Hepatocyte (in vitro differentiated cells): Measurements from ENCODE around the gene SCGB3A1. TPM values are rescaled to one million over a fixed set of nuclear protein-coding genes. Genes with fewer than 3 reads are reported as not detected.

Experiments
- DNase-seq: peaks from one replicate; pipeline ENCODE4 v3.0.0-alpha.2; 2016; ENCODE audit warnings: low spot score
- H2AFZ ChIP-seq: fragments of 200-600 bp; sonication (generic); 2 replicates; pipeline ENCODE4 v1.6.0; 2016; ENCODE audit warnings: antibody characterized with exemption, mild to moderate bottlenecking
- H3K27ac ChIP-seq: fragments of 200-600 bp; sonication (generic); 2 replicates; pipeline ENCODE4 v1.5.1; 2016; ENCODE audit warnings: mild to moderate bottlenecking
- H3K27me3 ChIP-seq: fragments of 200-600 bp; sonication (generic); 2 replicates; pipeline ENCODE4 v1.6.1; 2016
- H3K36me3 ChIP-seq: fragments of 200-600 bp; sonication (generic); replicated peaks from 2 replicates; pipeline ENCODE4 v1.5.1; 2016; ENCODE audit warnings: low read depth; ENCODE audit not compliant: insufficient read depth
- H3K4me1 ChIP-seq: fragments of 200-600 bp; sonication (generic); 2 replicates; pipeline ENCODE4 v1.5.1; 2016; ENCODE audit warnings: mild to moderate bottlenecking, moderate library complexity; ENCODE audit not compliant: insufficient read depth
- H3K4me2 ChIP-seq: fragments of 200-600 bp; sonication (generic); 2 replicates; pipeline ENCODE4 v1.6.0; 2016
- H3K4me3 ChIP-seq: fragments of 200-600 bp; sonication (generic); 2 replicates; pipeline ENCODE4 v1.5.1; 2016; ENCODE audit warnings: mild to moderate bottlenecking
- H3K79me2 ChIP-seq: fragments of 200-600 bp; sonication (generic); 2 replicates; pipeline ENCODE4 v1.6.0; 2017; ENCODE audit warnings: mild to moderate bottlenecking
- H3K9me2 ChIP-seq: fragments of 200-600 bp; sonication (generic); replicated peaks from 2 replicates; pipeline ENCODE4 v1.6.0; 2017; ENCODE audit warnings: mild to moderate bottlenecking; ENCODE audit not compliant: insufficient read depth
- H3K9me3 ChIP-seq: fragments of 200-600 bp; sonication (generic); 2 replicates; pipeline ENCODE4 v1.5.1; 2016; ENCODE audit warnings: low read depth, mild to moderate bottlenecking
- H4K20me1 ChIP-seq: fragments of 200-600 bp; sonication (generic); 2 replicates; pipeline ENCODE4 v1.6.0; 2016; ENCODE audit warnings: mild to moderate bottlenecking; ENCODE audit not compliant: insufficient read depth, poor library complexity, severe bottlenecking
- CTCF ChIP-seq: fragments of 200-600 bp; sonication (generic); IDR thresholded peaks from 2 replicates; pipeline ENCODE4 v1.5.1; 2016; ENCODE audit warnings: antibody characterized with exemption, mild to moderate bottlenecking; ENCODE audit not compliant: poor library complexity
- EZH2 ChIP-seq: fragments of 200-600 bp; sonication (generic); IDR thresholded peaks from 2 replicates; pipeline ENCODE4 v1.6.1; 2016; ENCODE audit warnings: antibody characterized with exemption, mild to moderate bottlenecking, borderline replicate concordance
- EZH2phosphoT487 ChIP-seq: fragments of 200-600 bp; sonication (generic); IDR thresholded peaks from one replicate; pipeline ENCODE4 v1.6.1; 2018; ENCODE audit warnings: antibody characterized with exemption, mild to moderate bottlenecking, low read depth, moderate library complexity; ENCODE audit not compliant: unreplicated experiment, severe bottlenecking
- WGBS: methylation state at CpG from one replicate; pipeline ENCODE4 v1.1.6; 2016; ENCODE audit warnings: low lambda C conversion rate; ENCODE audit errors: missing lambda C conversion rate; 5-methylcytosine and 5-hydroxymethylcytosine counted together
- polyA plus RNA-seq: library from polyadenylated mRNA; unstranded; fragments of >200 nt; fragmentation: Nextera tagmentation; extraction: Ambion mirVana; gene quantifications from 2 replicates; pipeline ENCODE4 v1.2.1, GENCODE V29; 2016
- total RNA-seq: library from RNA; depleted of rRNA; stranded (reverse); fragments of >200 nt; gene quantifications from 2 replicates; pipeline ENCODE4 v1.2.3, GENCODE V29; 2014

Gene SCGB3A1
- total and polyA plus RNA-seq, 2 experiments from 2014 or later, result not detected

- Histone ChIP-seq H4K20me1 (no peaks in the 10 kb centered on the region), H3K9me2 (no peaks in the 10 kb centered on the region), H2AFZ (no peak overlapping the region), H3K27ac (no peak overlapping the region), H3K4me3 (no peak overlapping the region), H3K27me3 (no peaks in the 10 kb centered on the region), H3K4me2 (no peak overlapping the region), H3K36me3 (no peaks in the 10 kb centered on the region), H3K4me1 (no peaks in the 10 kb centered on the region), H3K9me3 (no peaks in the 10 kb centered on the region), H3K79me2 (no peaks in the 10 kb centered on the region)
- no peak for DNase-seq
- WGBS, result 89% methylated on average over 3 of the region's 3 CpGs
- TF ChIP-seq CTCF (no peak), EZH2phosphoT487 (no peak), EZH2 (no peak)
Measured at GRCh38 chr5:180639287-180639686, 48.0 kb upstream of the SCGB3A1 start.

- DNase-seq, result no peak
- no peaks in the 10 kb centered on the region for H3K79me2 ChIP-seq
- H3K27ac ChIP-seq, result no peak overlapping the region
- no peaks in the 10 kb centered on the region for H3K4me1 ChIP-seq
- H3K4me3 ChIP-seq, result no peak overlapping the region
- H3K9me2 ChIP-seq, result no peaks in the 10 kb centered on the region
- WGBS, result 83% methylated on average over 18 of the region's 20 CpGs
- no peak for TF ChIP-seq EZH2
- no peak for TF ChIP-seq CTCF
- TF ChIP-seq EZH2phosphoT487, result no peak
- no peak overlapping the region for H2AFZ ChIP-seq
- H3K9me3 ChIP-seq, result no peaks in the 10 kb centered on the region
- no peaks in the 10 kb centered on the region for H4K20me1 ChIP-seq
- no peak overlapping the region for H3K4me2 ChIP-seq
- no peaks in the 10 kb centered on the region for H3K36me3 ChIP-seq
- no peaks in the 10 kb centered on the region for H3K27me3 ChIP-seq
Measured at GRCh38 chr5:180637962-180638680, 46.8 kb upstream of the SCGB3A1 start.

- Histone ChIP-seq H3K4me1 (no peaks in the 10 kb centered on the region), H4K20me1 (no peaks in the 10 kb centered on the region), H2AFZ (no peak overlapping the region), H3K9me2 (no peaks in the 10 kb centered on the region), H3K79me2 (no peaks in the 10 kb centered on the region), H3K9me3 (no peaks in the 10 kb centered on the region), H3K4me3 (no peak overlapping the region), H3K4me2 (no peak overlapping the region), H3K27me3 (no peaks in the 10 kb centered on the region), H3K27ac (no peak overlapping the region), H3K36me3 (no peaks in the 10 kb centered on the region)
- 78% methylated on average over 13 of the region's 18 CpGs for WGBS
- TF ChIP-seq EZH2phosphoT487 (no peak), EZH2 (no peak), CTCF (no peak)
- no peak for DNase-seq
Measured at GRCh38 chr5:180636403-180637075, 45.2 kb upstream of the SCGB3A1 start.
